CD4-positive, CD25-positive, alpha-beta regulatory T cell (primary cell): ENCODE results near the gene PMEL. TPM values are rescaled to one million over a fixed set of nuclear protein-coding genes. Genes with fewer than 3 reads are reported as not detected.
"Not testable (repeated sequence)": the region's sequence is repeated elsewhere in the genome, so short reads cannot be mapped to it uniquely, and the experiment has no call there.

Experiments used
- ATAC-seq, 2 donors: fragments of 150-1000 bp; cut with Tn5 transposase; one replicate each; pipeline ENCODE4 v1.10.0; 2021; ENCODE audit warnings: low read depth in 2 of 2, moderate number of reproducible peaks in 2 of 2, moderate library complexity in 1 of 2
- DNase-seq, 3 donors: peaks; one replicate each; pipeline versions ENCODE4 v3.0.0 to v3.0.0-alpha.2; 2012 to 2022; ENCODE audit warnings: mixed read lengths in 1 of 3
- H3K27ac ChIP-seq: one replicate; pipeline ENCODE4 v1.7.0; 2013; ENCODE audit warnings: mild to moderate bottlenecking, low read length; ENCODE audit not compliant: insufficient read depth, poor library complexity, severe bottlenecking
- H3K27me3 ChIP-seq: one replicate; pipeline ENCODE4 v1.7.0; 2013; ENCODE audit warnings: low read length; ENCODE audit not compliant: control insufficient read depth, insufficient read depth
- H3K36me3 ChIP-seq: one replicate; pipeline ENCODE4 v1.7.0; 2013; ENCODE audit warnings: mild to moderate bottlenecking, low read length, moderate library complexity; ENCODE audit not compliant: control insufficient read depth, insufficient read depth
- H3K4me1 ChIP-seq: 2 replicates; pipeline ENCODE4 v1.7.0; 2013; ENCODE audit warnings: mild to moderate bottlenecking, low read length; ENCODE audit not compliant: insufficient read depth, control insufficient read depth, poor library complexity, severe bottlenecking
- H3K4me3 ChIP-seq: one replicate; pipeline ENCODE4 v1.7.0; 2013; ENCODE audit warnings: low read depth, mild to moderate bottlenecking, low read length, moderate library complexity
- H3K9me3 ChIP-seq, 2 experiments: 1 replicate in 1 of 2; 2 replicates in 1 of 2; pipeline ENCODE4 v1.7.0; 2013; ENCODE audit warnings: low read length in 2 of 2, mild to moderate bottlenecking in 1 of 2, moderate library complexity in 1 of 2; ENCODE audit not compliant: control insufficient read depth in 2 of 2
- H3K27ac Mint-ChIP-seq, 3 donors: one replicate each; pipeline ENCODE4 v1.8.0; 2020 to 2022; ENCODE audit warnings: mild to moderate bottlenecking in 3 of 3, mixed read lengths in 3 of 3, moderate library complexity in 2 of 3
- H3K27me3 Mint-ChIP-seq: one replicate; pipeline ENCODE4 v1.8.0; 2022; ENCODE audit warnings: mild to moderate bottlenecking, mixed read lengths
- H3K36me3 Mint-ChIP-seq: one replicate; pipeline ENCODE4 v1.8.0; 2020; ENCODE audit warnings: mixed read lengths
- H3K4me1 Mint-ChIP-seq, 4 donors: one replicate each; pipeline ENCODE4 v1.8.0; 2020 to 2022; ENCODE audit warnings: mixed read lengths in 4 of 4, mild to moderate bottlenecking in 1 of 4
- H3K4me3 Mint-ChIP-seq, 4 donors: one replicate each; pipeline ENCODE4 v1.8.0; 2020 to 2022; ENCODE audit warnings: mild to moderate bottlenecking in 4 of 4, mixed read lengths in 4 of 4, moderate library complexity in 3 of 4
- H3K9me3 Mint-ChIP-seq, 7 donors: one replicate each; pipeline ENCODE4 v1.8.0; 2020 to 2022; ENCODE audit warnings: mixed read lengths in 7 of 7, mild to moderate bottlenecking in 3 of 7, moderate library complexity in 2 of 7
- polyA plus RNA-seq, 4 donors: library from polyadenylated mRNA; unstranded; fragments of 300-500 nt; fragmentation: Illumina TruSeq; gene quantifications; one replicate each; pipeline ENCODE4 v1.2.3, GENCODE V29; 2021
- total RNA-seq: library from RNA; stranded (reverse); gene quantifications from one replicate; pipeline ENCODE4 v1.2.3, GENCODE V29; 2022

PMEL gene
- total and polyA plus RNA-seq, 5 donors from 2014 or later, result 0.52 to 0.86 (median 0.63) TPM; not detected in 1

- H3K27ac ChIP-seq, DNase-seq, H3K4me3 ChIP-seq, H3K36me3 ChIP-seq, H3K27me3 ChIP-seq, ATAC-seq, H3K36me3 Mint-ChIP-seq, H3K9me3 Mint-ChIP-seq, H3K9me3 ChIP-seq, H3K4me1 ChIP-seq, H3K4me3 Mint-ChIP-seq, H3K27me3 Mint-ChIP-seq: not testable (repeated sequence)
- H3K27ac Mint-ChIP-seq, result peak overlapping the region in 2 of 3 donors; percentile 7 to 36
- peaks cover 0 to 40% (median 29%) of the 10 kb centered on the region in 4 donors for H3K4me1 Mint-ChIP-seq
These were observed 37.5 kb upstream of the PMEL start for GRCh38 chr12:56003376-56003775.

DNA sequence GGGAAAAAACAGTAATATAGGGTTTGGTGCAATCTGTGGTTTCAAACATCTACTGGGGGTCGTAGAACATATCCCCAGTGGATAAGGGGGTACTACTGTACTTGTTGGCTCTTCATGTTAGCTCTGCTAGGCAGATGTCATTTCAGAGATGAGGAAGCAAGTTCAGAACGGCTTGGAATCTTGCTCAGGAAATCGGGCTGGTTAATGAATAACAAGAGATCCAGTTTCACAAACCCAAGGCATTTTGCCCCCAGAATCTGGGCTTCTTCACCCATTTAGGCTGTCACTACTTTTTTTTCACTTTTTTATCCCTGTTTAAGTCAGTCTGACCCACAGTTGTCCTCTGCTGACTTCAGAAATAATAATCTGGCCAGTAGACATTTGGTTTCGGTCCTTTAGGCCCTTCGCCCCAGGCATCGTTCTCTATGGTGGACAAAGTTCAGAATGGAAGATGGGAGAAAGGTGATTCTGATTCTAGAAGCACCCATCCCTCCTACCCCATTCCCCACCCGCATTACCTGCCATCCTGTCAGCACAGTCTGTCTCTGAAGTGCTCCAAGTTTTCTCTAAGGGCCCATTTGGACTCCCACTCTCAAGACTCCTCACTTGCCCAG lies 35.8 kb upstream of the PMEL start:
- peak overlapping the region in 2 of 4 donors; percentile 18 to 39 for H3K4me3 Mint-ChIP-seq
- peak overlapping the region in 2 of 3 donors; percentile 27 to 63 for H3K27ac Mint-ChIP-seq
- peaks cover 0 to 44% (median 29%) of the 10 kb centered on the region in 4 donors for H3K4me1 Mint-ChIP-seq
- no peaks in the 10 kb centered on the region for H3K27me3 Mint-ChIP-seq
- ATAC-seq, result no peak
- H3K36me3 ChIP-seq, result no peaks in the 10 kb centered on the region
- no peak for DNase-seq
- peaks cover 10% of the 10 kb centered on the region for H3K4me1 ChIP-seq
- no peaks in the 10 kb centered on the region for H3K27me3 ChIP-seq
- no peaks in the 10 kb centered on the region for H3K9me3 Mint-ChIP-seq
- no peaks in the 10 kb centered on the region for H3K36me3 Mint-ChIP-seq
- no peak overlapping the region for H3K27ac ChIP-seq
- no peaks in the 10 kb centered on the region for H3K9me3 ChIP-seq
- H3K4me3 ChIP-seq, result no peak overlapping the region

DNA sequence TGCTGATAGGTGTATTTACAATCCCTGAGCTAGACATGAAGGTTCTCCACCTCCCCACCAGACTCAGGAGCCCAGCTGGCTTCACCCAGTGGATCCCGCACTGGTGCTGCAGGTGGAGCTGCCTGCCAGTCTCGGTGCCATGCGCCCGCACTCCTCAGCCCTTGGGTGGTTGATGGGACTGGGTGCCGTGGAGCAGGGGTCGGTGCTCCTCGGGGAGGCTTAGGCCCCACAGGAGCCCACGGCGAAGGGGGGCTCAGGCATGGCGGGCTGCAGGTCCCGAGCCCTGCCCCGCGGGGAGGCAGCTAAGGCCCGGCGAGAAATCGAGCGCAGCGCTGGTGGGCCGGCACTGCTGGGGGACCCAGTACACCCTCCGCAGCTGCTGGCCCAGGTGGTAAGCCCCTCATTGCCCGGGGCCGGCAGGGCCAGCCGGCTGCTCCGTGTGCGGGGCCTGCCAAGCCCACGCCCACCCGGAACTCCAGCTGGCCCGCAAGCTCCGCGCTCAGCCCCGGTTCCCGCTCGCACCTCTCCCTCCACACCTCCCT lies 34.2 kb upstream of the PMEL start:
- not testable (repeated sequence) for H3K36me3 Mint-ChIP-seq, H3K4me3 ChIP-seq, ATAC-seq, H3K27me3 Mint-ChIP-seq, H3K9me3 ChIP-seq, H3K27me3 ChIP-seq, H3K9me3 Mint-ChIP-seq, H3K36me3 ChIP-seq, H3K27ac ChIP-seq, DNase-seq
- Mint-ChIP-seq H3K4me1 (peaks cover 6 to 44% (median 29%) of the 10 kb centered on the region in 4 donors), H3K27ac (peak overlapping the region in 1 of 3 donors; percentile 69), H3K4me3 (peak overlapping the region in 1 of 4 donors; percentile 51)
- H3K4me1 ChIP-seq, result peaks cover 18% of the 10 kb centered on the region

- not testable (repeated sequence) for ATAC-seq, H3K4me3 ChIP-seq, H3K27me3 ChIP-seq, H3K27ac ChIP-seq, H3K9me3 Mint-ChIP-seq, H3K36me3 Mint-ChIP-seq, H3K27me3 Mint-ChIP-seq, H3K36me3 ChIP-seq, H3K9me3 ChIP-seq
- Mint-ChIP-seq H3K4me1 (peaks cover 6 to 41% (median 27%) of the 10 kb centered on the region in 4 donors), H3K27ac (peak overlapping the region; percentile 37 to 69 (median 38)), H3K4me3 (peak overlapping the region; percentile 39 to 62 (median 48))
- H3K4me1 ChIP-seq, result peaks cover 18% of the 10 kb centered on the region
- peak in 1 of 3 donors; percentile 57 for DNase-seq
These were observed 33.7 kb upstream of the PMEL start for GRCh38 chr12:55999522-55999921.

DNA sequence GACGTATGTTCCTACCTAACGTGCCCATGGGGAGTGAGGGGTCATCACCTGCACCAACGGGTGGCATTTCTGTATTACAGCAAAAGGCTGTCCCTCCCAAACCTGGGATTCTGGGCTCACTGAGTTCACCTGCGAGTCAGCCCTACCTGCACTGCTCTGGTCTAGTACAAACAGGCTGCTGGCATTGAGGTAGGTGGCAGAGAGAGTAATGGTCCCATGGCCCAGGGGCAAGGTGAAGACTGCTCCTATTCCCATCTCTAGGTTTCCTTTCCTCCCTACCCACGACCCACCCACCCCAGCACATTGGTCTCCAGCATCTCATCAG lies 31.7 kb upstream of the PMEL start:
- Mint-ChIP-seq H3K4me3 (peak overlapping the region; percentile 83 to 89 (median 88)), H3K27ac (peak overlapping the region in 2 of 3 donors; percentile 87 to 91), H3K4me1 (peaks cover 6 to 37% (median 26%) of the 10 kb centered on the region in 4 donors), H3K27me3 (no peaks in the 10 kb centered on the region), H3K9me3 (no peaks in the 10 kb centered on the region), H3K36me3 (peaks cover 11% of the 10 kb centered on the region)
- peaks cover 18% of the 10 kb centered on the region for H3K4me1 ChIP-seq
- peaks cover 22% of the 10 kb centered on the region for H3K36me3 ChIP-seq
- H3K9me3 ChIP-seq, result no peaks in the 10 kb centered on the region
- H3K27me3 ChIP-seq, result no peaks in the 10 kb centered on the region
- no peak for DNase-seq
- peak in 1 of 2 donors; percentile 30 for ATAC-seq
- H3K4me3 ChIP-seq, result peak overlapping the region; percentile 81
- peak overlapping the region; percentile 50 for H3K27ac ChIP-seq

- peaks cover 28% of the 10 kb centered on the region for H3K36me3 ChIP-seq
- H3K4me3 ChIP-seq, result peak within 1 kb of the TSS; percentile 81
- Mint-ChIP-seq H3K27ac (peak within 1 kb of the TSS; percentile 76 to 91 (median 91)), H3K27me3 (no peaks in the 10 kb centered on the region), H3K4me1 (peaks cover 6 to 37% (median 26%) of the 10 kb centered on the region in 4 donors), H3K4me3 (peak within 1 kb of the TSS; percentile 83 to 89 (median 88)), H3K9me3 (no peaks in the 10 kb centered on the region), H3K36me3 (peaks cover 17% of the 10 kb centered on the region)
- DNase-seq, result peak in 2 of 3 donors; percentile 45 to 78
- no peaks in the 10 kb centered on the region for H3K9me3 ChIP-seq
- peak within 1 kb of the TSS; percentile 50 for H3K27ac ChIP-seq
- peak; percentile 33 to 38 for ATAC-seq
- no peaks in the 10 kb centered on the region for H3K27me3 ChIP-seq
- peaks cover 18% of the 10 kb centered on the region for H3K4me1 ChIP-seq
These were observed 31.1 kb upstream of the PMEL start, which contains the start of gene SUOX for GRCh38 chr12:55996715-55997534. SUOX (plus strand) TSS chr12:55997276; CDS start chr12:56002222, 4,946 bp downstream.

DNA sequence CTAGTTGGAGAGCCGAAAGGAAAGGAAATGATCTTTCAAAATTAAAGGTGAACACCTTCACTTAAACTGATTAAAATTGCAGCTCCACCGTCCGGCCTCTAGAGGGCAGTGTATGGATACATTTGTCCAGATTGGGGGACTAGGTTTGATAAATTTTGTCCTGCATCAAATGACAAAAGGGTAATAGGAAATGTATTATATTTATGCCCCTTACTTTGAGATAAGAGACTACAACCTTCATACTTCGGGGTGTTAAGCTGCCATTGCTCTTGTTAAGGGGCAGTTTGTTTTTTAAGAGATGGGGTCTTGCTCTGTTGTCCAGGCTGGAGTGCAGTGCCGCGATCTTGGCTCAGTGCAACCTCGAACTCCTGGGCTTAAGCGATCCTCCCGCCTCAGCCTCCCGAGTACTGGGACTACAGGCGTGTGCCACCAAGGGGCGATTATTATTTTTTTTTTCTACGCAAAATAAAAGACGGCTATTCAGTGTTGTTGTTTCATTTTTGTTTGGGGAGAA lies 30.4 kb upstream of the PMEL start:
- peak; percentile 71 to 81 for ATAC-seq
- Histone ChIP-seq H3K27ac (peak overlapping the region; percentile 50), H3K4me3 (peak overlapping the region; percentile 81), H3K9me3 (no peaks in the 10 kb centered on the region), H3K4me1 (peaks cover 18% of the 10 kb centered on the region), H3K27me3 (no peaks in the 10 kb centered on the region), H3K36me3 (peaks cover 33% of the 10 kb centered on the region)
- DNase-seq, result peak; percentile 63 to 88 (median 84)
- Mint-ChIP-seq H3K27me3 (no peaks in the 10 kb centered on the region), H3K27ac (peak overlapping the region; percentile 76 to 91 (median 76)), H3K9me3 (no peaks in the 10 kb centered on the region), H3K4me1 (peaks cover 6 to 37% (median 26%) of the 10 kb centered on the region in 4 donors), H3K4me3 (peak overlapping the region; percentile 83 to 89 (median 88)), H3K36me3 (peaks cover 21% of the 10 kb centered on the region)
